A673 (cell line): ENCODE measurements around the gene GLDN. TPM values are rescaled to one million over a fixed set of nuclear protein-coding genes. Genes with fewer than 3 reads are reported as not detected.
A peak's percentile ranks its signal among the peaks of the same experiment; 100 is the strongest.

Experiments
- BruUV-seq: library from RNA; stranded (reverse); fragments of 400-500 nt; replicated peaks from 2 replicates; lab custom pipeline; 2021; lab: Mats Ljungman, UMichigan
- CTCF ChIA-PET: fragments of 300-600 bp; sonication (Branson Sonifier 250); formaldehyde crosslinking; loops from one replicate; lab custom pipeline; 2022; ENCODE audit warnings: antibody characterized with exemption; lab: Charles Lee
- POLR2A ChIA-PET: fragments of 300-600 bp; sonication (Branson Sonifier 250); formaldehyde crosslinking; loops from one replicate; lab custom pipeline; 2022; ENCODE audit warnings: antibody characterized with exemption; ENCODE audit not compliant: low non-redundant PET; lab: Charles Lee
- DNase-seq: peaks from one replicate; pipeline ENCODE4 v3.0.0-alpha.2; 2015; ENCODE audit warnings: low spot score
- H3K27ac ChIP-seq: fragments of 200-600 bp; sonication (generic); 2 replicates; pipeline ENCODE4 v1.5.1; 2016; ENCODE audit warnings: mixed run types, low read depth, mild to moderate bottlenecking, mixed read lengths, antibody characterized with exemption, low read length; ENCODE audit not compliant: poor library complexity, severe bottlenecking
- H3K27me3 ChIP-seq: fragments of 200-600 bp; sonication (generic); replicated peaks from 2 replicates; pipeline ENCODE4 v1.6.1; 2017; ENCODE audit warnings: mixed run types, low read depth, mild to moderate bottlenecking, mixed read lengths, antibody characterized with exemption, low read length; ENCODE audit not compliant: insufficient read depth, poor library complexity
- H3K36me3 ChIP-seq: fragments of 200-600 bp; sonication (generic); 2 replicates; pipeline ENCODE4 v1.6.1; 2016; ENCODE audit warnings: mixed run types, mild to moderate bottlenecking, mixed read lengths, antibody characterized with exemption, low read length; ENCODE audit not compliant: insufficient read depth, poor library complexity, severe bottlenecking
- H3K4me1 ChIP-seq: fragments of 200-600 bp; sonication (generic); 2 replicates; pipeline ENCODE4 v1.6.1; 2017; ENCODE audit warnings: mixed run types, mild to moderate bottlenecking, mixed read lengths, antibody characterized with exemption, low read length; ENCODE audit not compliant: insufficient read depth, poor library complexity, severe bottlenecking
- H3K4me3 ChIP-seq: fragments of 200-600 bp; sonication (generic); 2 replicates; pipeline ENCODE4 v1.5.1; 2016; ENCODE audit warnings: low read depth, mixed run types, mild to moderate bottlenecking, mixed read lengths, low read length; ENCODE audit not compliant: poor library complexity, severe bottlenecking
- H3K9me3 ChIP-seq: fragments of 200-600 bp; sonication (generic); 2 replicates; pipeline ENCODE4 v1.6.1; 2016; ENCODE audit warnings: mixed run types, low read depth, mild to moderate bottlenecking, mixed read lengths, antibody characterized with exemption, low read length; ENCODE audit not compliant: poor library complexity, severe bottlenecking
- CTCF ChIP-seq: fragments of 300-800, 200-600 bp; sonication (generic); conservative IDR thresholded peaks from 2 replicates; pipeline ENCODE4 v1.5.1; 2017; ENCODE audit warnings: low read depth, mild to moderate bottlenecking, antibody characterized with exemption, low read length, moderate library complexity, mixed read lengths
- EZH2 ChIP-seq: fragments of 200-600 bp; sonication (generic); IDR thresholded peaks from 2 replicates; pipeline ENCODE4 v1.6.1; 2017; ENCODE audit warnings: borderline replicate concordance, low read depth, mild to moderate bottlenecking, mixed read lengths, antibody characterized with exemption, low read length; ENCODE audit not compliant: poor library complexity, severe bottlenecking
- intact Hi-C: fragments of 100-400 bp; cut with micrococcal nuclease; formaldehyde crosslinking; loops from one replicate; pipeline ENCODE4 v1.10.0; 2022; ENCODE audit not compliant: unreplicated experiment
- total RNA-seq: library from RNA; stranded (reverse); gene quantifications from 2 replicates; pipeline ENCODE4 v1.2.3, GENCODE V29; 2021

GLDN gene
- total RNA-seq, 1 experiment from 2014 or later: not detected

DNA sequence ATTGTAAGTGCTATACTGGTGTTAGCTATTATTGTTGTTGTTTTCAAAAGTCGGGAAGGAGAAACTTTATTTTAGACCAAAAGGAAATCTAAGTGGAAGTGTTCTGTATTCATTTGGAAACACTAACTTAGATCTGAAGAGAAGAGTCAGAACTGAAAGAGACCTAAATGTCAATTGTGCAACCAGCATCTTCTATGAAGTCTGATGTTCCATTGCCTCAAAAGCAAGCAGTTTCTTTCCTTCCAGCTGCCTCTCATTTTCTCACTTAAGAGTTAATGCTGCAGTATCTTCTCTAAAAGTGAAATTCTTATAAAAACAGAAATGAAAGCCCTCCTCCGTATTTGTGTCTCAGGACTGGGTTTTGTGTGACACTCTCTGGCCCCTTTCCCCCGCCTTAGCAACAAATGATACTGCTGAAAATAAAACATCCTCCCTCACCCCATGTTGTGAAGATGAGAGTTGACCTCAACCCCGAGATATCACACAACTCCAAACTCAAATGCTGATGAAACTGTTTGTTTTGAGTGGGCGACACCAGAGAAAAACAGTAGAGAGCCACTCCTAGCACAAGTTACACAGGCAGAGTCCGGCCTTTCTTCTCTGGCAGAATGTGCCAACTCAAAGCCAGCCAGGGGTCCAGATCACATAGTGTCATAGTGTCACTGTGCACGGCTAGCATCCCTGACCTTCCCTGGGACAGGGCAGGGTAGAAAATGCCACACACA, 48.9 kb downstream of the GLDN start:
- H3K4me3 ChIP-seq: no peak overlapping the region
- no peak for TF ChIP-seq CTCF
- no peak for TF ChIP-seq EZH2
- BruUV-seq: no TSS peak
- H3K4me1 ChIP-seq: no peaks in the 10 kb centered on the region
- ChIA-PET POLR2A (interaction anchor here (0.6 kb wide), 1 partner anchor 489 kb away, joined by 3 read pairs; no protein-coding TSS in a partner anchor), CTCF (interaction anchor here (0.7 kb wide), 1 partner anchor 11 kb away, joined by 3 read pairs; no protein-coding TSS in a partner anchor)
- intact Hi-C loops: no loop called here
- H3K9me3 ChIP-seq: no peaks in the 10 kb centered on the region
- H3K27me3 ChIP-seq: no peaks in the 10 kb centered on the region
- H3K36me3 ChIP-seq: no peaks in the 10 kb centered on the region
- H3K27ac ChIP-seq: no peak overlapping the region
- DNase-seq: no peak

DNA sequence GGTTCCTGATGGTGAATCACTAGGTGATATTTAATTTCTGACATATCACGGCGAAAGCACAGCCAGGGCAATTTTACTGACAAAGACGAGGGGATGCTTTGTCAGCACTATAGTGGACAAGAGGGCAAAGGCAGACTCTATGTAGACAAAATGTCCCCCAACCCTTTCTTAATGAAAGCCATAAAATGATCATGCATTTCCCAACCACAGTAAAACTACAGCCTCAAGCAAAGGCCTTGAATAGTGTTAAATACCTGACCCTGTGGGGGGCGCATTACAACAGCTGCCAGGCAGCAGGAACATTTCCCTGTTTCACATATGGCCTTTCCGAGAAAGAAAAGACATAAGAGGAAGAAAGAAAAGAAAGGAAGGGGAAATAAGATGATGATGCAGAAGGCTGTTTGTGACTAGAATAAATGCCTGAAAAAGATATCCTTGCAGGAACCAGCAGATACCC, 49.5 kb downstream of the GLDN start:
- peak; percentile 56 for DNase-seq
- no peak overlapping the region for H3K4me3 ChIP-seq
- H3K36me3 ChIP-seq: no peaks in the 10 kb centered on the region
- ChIA-PET POLR2A (no interaction called here), CTCF (no interaction called here)
- no peaks in the 10 kb centered on the region for H3K9me3 ChIP-seq
- no TSS peak for BruUV-seq
- intact Hi-C loops: no loop called here
- H3K27me3 ChIP-seq: no peaks in the 10 kb centered on the region
- H3K4me1 ChIP-seq: no peaks in the 10 kb centered on the region
- no peak for TF ChIP-seq CTCF
- TF ChIP-seq EZH2: no peak
- no peak overlapping the region for H3K27ac ChIP-seq

GRCh38 chr15:51396921-51397320, 55.5 kb downstream of the GLDN start:
- no peaks in the 10 kb centered on the region for H3K4me1 ChIP-seq
- peaks cover 3% of the 10 kb centered on the region for H3K27me3 ChIP-seq
- no peak overlapping the region for H3K27ac ChIP-seq
- no peak overlapping the region for H3K4me3 ChIP-seq
- ChIA-PET CTCF (no interaction called here), POLR2A (no interaction called here)
- no peaks in the 10 kb centered on the region for H3K36me3 ChIP-seq
- no peaks in the 10 kb centered on the region for H3K9me3 ChIP-seq
- TF ChIP-seq CTCF (no peak), EZH2 (no peak)
- no peak for DNase-seq
- intact Hi-C loops: no loop called here
- no TSS peak for BruUV-seq
